PC-3 (cell line): Measurements from ENCODE around the gene EPS8L3. TPM values are rescaled to one million over a fixed set of nuclear protein-coding genes. Genes with fewer than 3 reads are reported as not detected.

Experiments used
- ATAC-seq: fragments of 200-7000 bp; cut with Tn5 transposase; 2 replicates; pipeline ENCODE4 v1.9.1; 2020; ENCODE audit warnings: mild to moderate bottlenecking, moderate library complexity
- BruUV-seq: library from RNA; stranded (reverse); fragments of 400-500 nt; replicated peaks from 2 replicates; lab custom pipeline; 2021; lab: Mats Ljungman, UMichigan
- CTCF ChIA-PET: fragments of 300-600 bp; sonication (Branson Sonifier 250); formaldehyde crosslinking; loops from one replicate; lab custom pipeline; 2022; ENCODE audit warnings: antibody characterized with exemption; lab: Charles Lee
- POLR2A ChIA-PET: fragments of 300-600 bp; sonication (Branson Sonifier 250); formaldehyde crosslinking; loops from one replicate; lab custom pipeline; 2022; ENCODE audit warnings: antibody characterized with exemption; ENCODE audit not compliant: unreplicated experiment; lab: Charles Lee
- DNase-seq: peaks from one replicate; pipeline ENCODE4 v3.0.0-alpha.2; 2015
- H2AFZ ChIP-seq: fragments of 300-600 bp; sonication (generic); 2 replicates; pipeline ENCODE4 v1.6.0; 2016; ENCODE audit warnings: antibody characterized with exemption, low read length
- H3F3A ChIP-seq: fragments of 300-600 bp; sonication (generic); one replicate; pipeline ENCODE4 v1.6.0; 2017; ENCODE audit warnings: antibody characterized with exemption, low read length, control low read depth, mild to moderate bottlenecking; ENCODE audit not compliant: unreplicated experiment
- H3K27ac ChIP-seq: fragments of 300-600 bp; sonication (generic); 2 replicates; pipeline ENCODE4 v1.5.1; 2016; ENCODE audit warnings: mild to moderate bottlenecking, low read length
- H3K27me3 ChIP-seq: fragments of 300-600 bp; sonication (generic); 2 replicates; pipeline ENCODE4 v1.6.1; 2016; ENCODE audit warnings: low read length, mixed read lengths
- H3K36me3 ChIP-seq: fragments of 300-600 bp; sonication (generic); 2 replicates; pipeline ENCODE4 v1.6.1; 2016; ENCODE audit warnings: low read depth, mixed run types, low read length, mixed read lengths
- H3K4me1 ChIP-seq: fragments of 300-600 bp; sonication (generic); 2 replicates; pipeline ENCODE4 v1.5.1; 2016; ENCODE audit warnings: low read length; ENCODE audit not compliant: insufficient read depth
- H3K4me2 ChIP-seq: fragments of 300-600 bp; sonication (generic); 2 replicates; pipeline ENCODE4 v1.6.0; 2016; ENCODE audit warnings: low read length
- H3K4me3 ChIP-seq: fragments of 300-600 bp; sonication (generic); 2 replicates; pipeline ENCODE4 v1.5.1; 2016; ENCODE audit warnings: mild to moderate bottlenecking, low read length, mixed read lengths
- H3K79me2 ChIP-seq: fragments of 300-600 bp; sonication (generic); 2 replicates; pipeline ENCODE4 v1.6.1; 2017; ENCODE audit warnings: low read length, mixed read lengths
- H3K9ac ChIP-seq: fragments of 300-600 bp; sonication (generic); 2 replicates; pipeline ENCODE4 v1.6.0; 2016; ENCODE audit warnings: mild to moderate bottlenecking, low read length
- H3K9me2 ChIP-seq: fragments of 300-600 bp; sonication (generic); replicated peaks from 2 replicates; pipeline ENCODE4 v1.6.1; 2016; ENCODE audit warnings: mixed run types, low read length, mixed read lengths
- H3K9me3 ChIP-seq: fragments of 300-600 bp; sonication (generic); 2 replicates; pipeline ENCODE4 v1.6.1; 2016; ENCODE audit warnings: low read length, mixed read lengths
- H4K20me1 ChIP-seq: fragments of 300-600 bp; sonication (generic); 2 replicates; pipeline ENCODE4 v1.6.1; 2016; ENCODE audit warnings: low read length, mixed read lengths
- EZH2 ChIP-seq: fragments of 300-600 bp; sonication (generic); IDR thresholded peaks from one replicate; pipeline ENCODE4 v1.6.1; 2017; ENCODE audit warnings: antibody characterized with exemption, mild to moderate bottlenecking, low read length; ENCODE audit not compliant: unreplicated experiment
- EZH2phosphoT487 ChIP-seq: fragments of 300-600 bp; sonication (generic); IDR thresholded peaks from 2 replicates; pipeline ENCODE4 v1.6.1; 2018; ENCODE audit warnings: mild to moderate bottlenecking, antibody characterized with exemption, low read length, borderline replicate concordance
- intact Hi-C: fragments of 100-400 bp; cut with micrococcal nuclease; formaldehyde crosslinking; loops from 2 replicates; pipeline ENCODE4 v1.9.0; 2023
- total RNA-seq: library from RNA; depleted of rRNA; stranded (reverse); fragments of >200 nt; gene quantifications from 2 replicates; pipeline ENCODE4 v1.2.3, GENCODE V29; 2014
- TF ChIP-seq, protein P1 (sequence below): fragments of 300-600 bp; sonication (generic); conservative IDR thresholded peaks from 2 replicates; pipeline ENCODE4 v1.5.1; 2017; ENCODE audit warnings: antibody characterized with exemption, low read depth, mild to moderate bottlenecking, low read length

Gene EPS8L3
- total RNA-seq, 1 experiment from 2014 or later = not detected

DNA sequence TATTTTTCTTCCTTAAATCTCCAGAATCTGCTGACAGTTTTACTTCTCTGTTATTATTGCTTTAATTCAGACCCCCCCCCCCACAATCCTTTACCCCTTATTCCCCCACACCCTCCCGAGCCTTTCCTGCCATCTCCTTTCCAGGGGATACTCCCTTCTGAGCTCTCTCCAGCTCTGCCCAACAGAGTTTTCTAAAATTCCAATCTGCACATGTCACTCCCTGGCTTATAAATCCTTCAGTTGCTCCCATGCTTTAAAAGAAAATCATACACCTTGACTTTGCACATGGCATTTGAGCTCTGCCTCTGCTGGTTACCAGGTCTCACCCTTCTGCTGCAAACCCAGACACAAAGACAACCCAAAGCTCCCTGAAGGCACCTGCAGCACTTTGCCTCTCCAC lies 11.7 kb upstream of the EPS8L3 start:
- DNase-seq = peak; percentile 44
- Histone ChIP-seq H3K4me2 (no peak overlapping the region), H3K4me3 (no peak overlapping the region), H3K36me3 (no peaks in the 10 kb centered on the region), H3K9ac (no peak overlapping the region), H3K79me2 (no peaks in the 10 kb centered on the region), H3K4me1 (peaks cover 8% of the 10 kb centered on the region; the same call in 1 of the 2 replicates), H4K20me1 (no peaks in the 10 kb centered on the region), H2AFZ (no peak overlapping the region), H3K27me3 (no peaks in the 10 kb centered on the region), H3K9me2 (no peaks in the 10 kb centered on the region), H3K9me3 (no peaks in the 10 kb centered on the region), H3K27ac (no peak overlapping the region), H3F3A (no peaks in the 10 kb centered on the region)
- intact Hi-C loops = no loop called here
- POLR2A ChIA-PET = interaction anchor here (0.5 kb wide), 1 partner anchor 184 kb away, joined by 3 read pairs; no protein-coding TSS in a partner anchor
- no peak for ATAC-seq
- no peak for TF ChIP-seq EZH2
- TF ChIP-seq EZH2phosphoT487 = no peak
- TF ChIP-seq, protein P1, sequence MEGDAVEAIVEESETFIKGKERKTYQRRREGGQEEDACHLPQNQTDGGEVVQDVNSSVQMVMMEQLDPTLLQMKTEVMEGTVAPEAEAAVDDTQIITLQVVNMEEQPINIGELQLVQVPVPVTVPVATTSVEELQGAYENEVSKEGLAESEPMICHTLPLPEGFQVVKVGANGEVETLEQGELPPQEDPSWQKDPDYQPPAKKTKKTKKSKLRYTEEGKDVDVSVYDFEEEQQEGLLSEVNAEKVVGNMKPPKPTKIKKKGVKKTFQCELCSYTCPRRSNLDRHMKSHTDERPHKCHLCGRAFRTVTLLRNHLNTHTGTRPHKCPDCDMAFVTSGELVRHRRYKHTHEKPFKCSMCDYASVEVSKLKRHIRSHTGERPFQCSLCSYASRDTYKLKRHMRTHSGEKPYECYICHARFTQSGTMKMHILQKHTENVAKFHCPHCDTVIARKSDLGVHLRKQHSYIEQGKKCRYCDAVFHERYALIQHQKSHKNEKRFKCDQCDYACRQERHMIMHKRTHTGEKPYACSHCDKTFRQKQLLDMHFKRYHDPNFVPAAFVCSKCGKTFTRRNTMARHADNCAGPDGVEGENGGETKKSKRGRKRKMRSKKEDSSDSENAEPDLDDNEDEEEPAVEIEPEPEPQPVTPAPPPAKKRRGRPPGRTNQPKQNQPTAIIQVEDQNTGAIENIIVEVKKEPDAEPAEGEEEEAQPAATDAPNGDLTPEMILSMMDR = no peak
- BruUV-seq = no TSS peak
- CTCF ChIA-PET = interaction anchor here (1.6 to 5.3 kb wide), 3 partner anchors 205 to 209 kb away, joined by 3 to 59 read pairs (median 4); partner anchors contain the start of gene AHCYL1

- Histone ChIP-seq H3F3A (no peaks in the 10 kb centered on the region), H3K9ac (no peak overlapping the region), H3K36me3 (no peaks in the 10 kb centered on the region), H3K9me3 (no peaks in the 10 kb centered on the region), H3K79me2 (no peaks in the 10 kb centered on the region), H3K27ac (no peak overlapping the region), H3K4me2 (no peak overlapping the region), H2AFZ (no peak overlapping the region), H3K4me1 (peaks cover 14% of the 10 kb centered on the region; the same call in 1 of the 2 replicates), H4K20me1 (no peaks in the 10 kb centered on the region), H3K4me3 (no peak overlapping the region), H3K9me2 (no peaks in the 10 kb centered on the region), H3K27me3 (no peaks in the 10 kb centered on the region)
- intact Hi-C loops = loop anchor here (1.0 kb wide), 3 partner anchors 56 to 228 kb away; no protein-coding TSS in a partner anchor
- ATAC-seq = no peak
- no peak for DNase-seq
- no TSS peak for BruUV-seq
- CTCF ChIA-PET = interaction anchor here (0.6 to 5.3 kb wide), 5 partner anchors 134 to 211 kb away, joined by 3 to 59 read pairs (median 4); partner anchors contain the start of genes AHCYL1, AMPD2 and GNAT2
- TF ChIP-seq EZH2 = no peak
- TF ChIP-seq EZH2phosphoT487 = no peak
- TF ChIP-seq, protein P1 = no peak; the same call in 1 of the 2 replicates
- POLR2A ChIA-PET = no interaction called here
Observed at GRCh38 chr1:109773900-109774485, 10.3 kb upstream of the EPS8L3 start.
